Stomach (tissue), 4 donors: ENCODE measurements around the gene ZDHHC11.
"Not testable (repeated sequence)": the region's sequence is repeated elsewhere in the genome, so short reads cannot be mapped to it uniquely, and the experiment has no call there.

ENCODE experiments used
- CTCF ChIP-seq, 7 experiments: fragments of 450-650 bp in 4 of 7; fragments of 200-600 bp in 3 of 7; sonication (generic) in 3 of 7; IDR thresholded peaks; one replicate each; pipeline ENCODE4 v1.5.1; 2016 to 2019; ENCODE audit warnings: antibody characterized with exemption in 7 of 7, control low read depth in 2 of 7, mild to moderate bottlenecking in 1 of 7
- POLR2A ChIP-seq, 4 donors: fragments of 450-650 bp; IDR thresholded peaks; one replicate each; pipeline ENCODE4 v1.6.1; 2016; ENCODE audit warnings: antibody characterized with exemption in 4 of 4, control low read depth in 2 of 4, mild to moderate bottlenecking in 1 of 4, moderate library complexity in 1 of 4
- POLR2AphosphoS5 ChIP-seq, 3 donors: sonication (generic); formaldehyde crosslinking; IDR thresholded peaks; one replicate each; pipeline ENCODE4 v1.6.1; 2016; ENCODE audit warnings: antibody characterized with exemption in 3 of 3

DNA sequence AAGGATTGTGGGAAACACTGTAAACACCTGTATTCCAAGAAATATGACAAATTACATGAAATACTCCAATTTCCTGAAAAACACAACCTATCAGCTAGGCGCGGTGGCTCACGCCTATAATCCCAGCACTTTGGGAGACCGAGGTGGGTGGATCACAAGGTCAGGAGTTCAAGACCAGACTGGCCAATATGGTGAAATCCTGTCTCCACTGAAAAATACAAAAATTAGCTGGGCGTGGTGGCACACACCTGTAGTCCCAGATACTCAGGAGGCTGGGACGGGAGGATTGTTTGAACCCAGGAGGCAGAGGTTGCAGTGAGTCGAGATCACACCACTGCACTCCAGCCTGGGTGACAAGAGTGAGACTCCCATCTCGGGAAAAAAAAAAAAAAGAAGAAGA lies 87.8 kb downstream of the ZDHHC11 start:
- TF ChIP-seq CTCF, POLR2AphosphoS5, POLR2A (IDR thresholded peaks at IDR 0.05): not testable (repeated sequence)
